TTC549 (cell line): ENCODE data around the gene CSTB.
"Not testable (repeated sequence)": the region's sequence is repeated elsewhere in the genome, so short reads cannot be mapped to it uniquely, and the experiment has no call there.

Experiments
- FAIRE-seq: peaks from 2 replicates; lab custom pipeline; 2012; peaks lifted over from hg19 to GRCh38; lab: Jason Lieb, UNC

CSTB gene, protein sequence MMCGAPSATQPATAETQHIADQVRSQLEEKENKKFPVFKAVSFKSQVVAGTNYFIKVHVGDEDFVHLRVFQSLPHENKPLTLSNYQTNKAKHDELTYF

DNA sequence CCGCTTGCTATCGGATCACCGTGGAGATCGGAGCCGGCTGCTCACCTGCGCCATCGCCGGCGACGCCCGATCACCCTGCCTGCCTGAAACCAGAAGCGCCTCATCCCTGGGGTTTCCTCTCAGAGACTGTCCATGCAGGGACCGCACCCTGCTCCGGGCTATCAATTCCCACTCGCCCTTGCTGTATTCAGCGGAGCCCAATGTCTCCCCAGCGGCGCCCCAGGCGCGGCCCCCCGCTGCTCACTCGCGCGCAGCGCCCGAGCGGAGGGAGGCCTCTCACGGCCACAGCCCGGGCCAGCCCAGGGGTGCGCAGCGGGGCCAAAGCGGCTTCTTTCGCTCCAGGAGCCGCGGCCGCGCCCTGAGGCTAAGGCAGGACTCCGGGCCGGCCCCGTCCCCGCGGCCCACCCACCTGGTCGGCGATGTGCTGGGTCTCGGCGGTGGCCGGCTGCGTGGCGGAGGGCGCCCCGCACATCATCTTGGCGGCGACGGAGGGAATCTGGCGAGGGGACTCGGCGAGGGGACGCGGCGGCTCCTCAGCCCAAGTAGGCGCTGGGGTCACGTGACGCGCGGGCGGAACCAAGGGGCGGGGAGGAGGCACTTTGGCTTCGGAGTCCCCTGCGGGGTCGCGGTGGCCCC lies at the start of gene CSTB:
TSS of gene CSTB (minus strand) at position 514 of the 636 bp plus-strand sequence. CDS start at position 475, 39 bp downstream.
- no peak for FAIRE-seq

DNA sequence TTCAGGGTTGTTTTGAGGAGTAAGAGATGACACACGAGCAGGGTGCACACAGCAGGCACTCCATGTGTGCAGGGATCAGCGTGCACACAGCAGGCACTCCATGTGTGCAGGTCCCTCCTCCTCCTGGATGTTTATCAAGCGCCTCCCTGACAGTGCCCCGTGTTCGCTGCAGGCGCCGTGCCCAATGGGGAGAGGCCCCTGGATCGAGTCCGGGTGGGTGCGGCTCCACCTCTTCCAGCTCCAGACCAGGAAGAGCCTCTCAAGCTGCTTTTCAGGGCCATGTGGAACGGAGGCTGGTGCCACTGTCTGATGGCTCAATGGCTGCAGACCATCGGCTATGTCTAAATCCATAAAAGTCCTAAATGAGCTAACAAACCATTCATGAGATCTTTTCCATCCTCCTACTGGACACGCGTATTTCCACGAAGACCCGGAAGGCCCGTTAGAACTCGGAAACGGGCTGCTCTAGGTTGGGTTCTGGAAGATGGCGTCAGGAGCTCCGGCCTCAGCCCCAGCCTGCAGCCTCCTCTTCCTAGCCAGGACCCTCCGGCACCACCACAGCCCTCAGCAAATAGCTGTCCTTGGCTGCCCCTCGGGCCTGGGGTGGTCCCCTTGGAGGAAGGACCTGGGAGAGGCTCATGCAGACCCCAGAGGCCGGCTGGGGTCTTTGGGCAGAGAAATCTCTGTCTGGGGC lies 49.3 kb upstream of the CSTB start:
- FAIRE-seq, result no peak

DNA sequence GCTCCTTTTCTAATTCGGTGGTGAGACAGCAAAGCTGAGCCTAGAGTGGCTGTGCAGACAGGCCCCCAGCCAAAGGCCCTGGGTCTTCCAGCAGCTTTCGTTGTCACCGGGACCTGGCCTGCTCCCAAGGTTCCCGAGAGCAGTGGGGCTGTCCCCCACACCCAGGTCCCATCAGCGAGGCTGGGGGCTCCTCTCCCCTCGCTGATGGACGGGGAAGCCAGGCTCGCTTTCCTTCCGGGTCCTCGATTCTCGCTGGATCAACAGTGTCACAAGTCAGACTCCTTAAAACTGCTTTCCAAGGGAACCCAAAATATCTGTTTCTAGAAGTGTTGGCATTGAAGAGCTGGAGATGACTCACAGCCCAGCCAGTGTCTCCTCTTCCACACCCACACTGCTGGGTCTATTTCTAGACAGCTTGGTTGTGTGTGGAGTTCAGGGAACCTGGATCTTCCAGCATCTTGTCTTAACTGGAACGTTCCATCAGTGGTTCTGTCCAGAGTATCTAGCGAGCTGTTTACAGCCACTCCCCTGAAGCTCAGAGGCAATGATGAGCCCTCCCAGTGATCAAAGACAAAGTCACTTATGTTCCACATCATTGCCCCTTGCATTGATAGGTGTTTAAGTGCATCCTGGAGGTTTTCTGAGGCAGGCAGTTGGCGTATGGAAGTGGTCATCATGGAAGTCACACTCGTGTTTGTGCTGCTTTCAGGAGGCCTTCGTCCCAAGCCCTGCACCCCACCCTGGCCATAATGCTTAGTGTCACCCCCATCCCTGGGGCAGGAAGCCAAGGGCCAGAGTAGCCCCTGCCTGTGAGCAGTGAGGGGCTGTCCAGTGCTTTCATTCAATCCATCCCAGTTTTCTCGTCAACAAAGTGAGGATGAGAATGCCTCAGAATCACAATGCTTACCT lies 48.5 kb upstream of the CSTB start:
- no peak for FAIRE-seq

DNA sequence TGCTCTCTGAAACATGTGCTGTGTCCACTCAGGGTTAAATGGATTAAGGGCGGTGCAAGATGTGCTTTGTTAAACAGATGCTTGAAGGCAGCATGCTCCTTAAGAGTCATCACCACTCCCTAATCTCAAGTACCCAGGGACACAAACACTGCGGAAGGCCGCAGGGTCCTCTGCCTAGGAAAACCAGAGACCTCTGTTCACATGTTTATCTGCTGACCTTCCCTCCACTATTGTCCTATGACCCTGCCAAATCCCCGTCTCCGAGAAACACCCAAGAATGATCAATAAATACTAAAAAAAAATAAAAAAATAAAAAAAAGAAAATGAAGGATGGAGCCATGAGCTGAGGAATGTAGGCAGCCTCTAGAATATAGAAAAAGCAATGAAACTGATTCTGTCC lies 46.6 kb upstream of the CSTB start:
- not testable (repeated sequence) for FAIRE-seq

DNA sequence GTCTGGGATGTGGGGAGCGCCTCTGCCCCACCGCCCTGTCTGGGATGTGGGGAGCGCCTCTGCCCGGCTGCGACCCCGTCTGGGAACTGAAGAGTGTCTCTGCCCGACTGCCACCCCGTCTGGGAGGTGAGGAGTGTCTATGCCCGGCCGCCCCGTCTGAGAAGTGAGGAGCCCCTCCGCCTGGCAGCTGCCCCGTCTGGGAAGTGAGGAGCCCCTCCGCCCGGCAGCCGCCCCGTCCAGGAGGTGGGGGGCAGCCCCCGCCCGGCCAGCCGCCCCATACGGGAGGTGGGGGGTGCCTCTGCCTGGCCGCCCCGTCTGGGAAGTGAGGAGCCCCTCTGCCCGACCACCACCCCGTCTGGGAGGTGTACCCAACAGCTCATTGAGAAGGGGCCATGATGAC lies 46.1 kb upstream of the CSTB start:
- not testable (repeated sequence) for FAIRE-seq

DNA sequence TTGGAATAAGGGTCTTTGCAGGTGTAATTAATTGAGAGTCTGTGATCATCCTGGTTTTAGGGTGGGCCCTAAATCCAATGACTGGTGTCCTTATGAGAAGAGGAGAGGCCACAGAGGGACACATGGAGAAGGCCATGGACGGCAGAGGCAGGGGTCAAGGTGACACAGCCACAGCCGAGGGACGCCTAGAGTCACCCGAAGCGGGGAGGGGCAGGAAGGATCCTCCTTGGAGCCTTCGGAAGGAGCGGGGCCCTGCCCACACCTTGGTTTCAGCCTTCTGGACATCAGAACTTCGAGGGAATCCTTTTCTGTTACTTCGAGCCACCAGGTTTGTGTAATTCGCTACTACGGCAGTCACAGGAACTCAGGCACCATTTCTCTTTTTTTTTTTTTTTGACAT lies 44.4 kb upstream of the CSTB start:
- no peak for FAIRE-seq

DNA sequence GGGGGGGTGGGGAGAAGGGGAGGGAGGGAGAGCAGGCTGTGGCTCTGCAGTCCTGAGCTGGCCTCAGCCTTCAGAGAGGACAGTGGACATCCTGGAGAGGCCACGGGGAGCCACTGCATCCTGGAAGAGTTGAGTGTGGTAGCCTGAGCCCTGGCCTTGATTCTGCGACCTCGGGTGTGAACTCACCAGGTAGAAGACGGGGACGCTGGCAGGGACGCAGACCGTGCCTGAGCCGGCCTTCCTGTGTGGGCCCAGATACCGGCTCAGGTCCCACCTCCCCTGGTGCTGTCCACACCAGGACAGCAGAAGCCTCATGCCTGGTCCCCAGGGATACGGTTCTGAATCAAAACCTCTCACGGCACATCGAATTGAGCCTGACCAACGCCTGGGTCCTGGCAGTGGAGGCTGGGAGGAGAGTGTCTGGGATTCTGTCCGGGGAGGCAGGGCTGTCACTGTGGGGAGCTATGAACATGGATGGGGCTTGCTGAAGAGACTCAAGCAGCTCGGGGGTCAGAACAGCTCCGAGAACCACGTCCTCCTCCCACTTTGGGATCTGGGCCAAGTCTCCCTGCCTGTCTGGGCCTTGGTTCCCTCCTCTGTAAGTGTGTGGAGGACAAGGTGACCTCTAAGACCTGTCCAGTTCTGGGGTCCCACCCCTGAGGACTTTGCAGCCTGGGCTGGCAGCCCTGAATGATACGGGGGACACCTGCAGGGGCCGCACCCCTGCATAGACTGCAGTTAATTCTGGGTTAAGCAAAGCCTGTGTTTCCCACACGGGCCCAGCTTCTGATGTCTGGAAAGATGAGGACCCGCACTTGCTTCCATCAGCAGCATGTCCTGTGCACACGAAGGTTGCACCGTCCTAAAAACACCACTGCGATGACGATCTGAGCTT lies 43.6 kb upstream of the CSTB start:
- no peak for FAIRE-seq

DNA sequence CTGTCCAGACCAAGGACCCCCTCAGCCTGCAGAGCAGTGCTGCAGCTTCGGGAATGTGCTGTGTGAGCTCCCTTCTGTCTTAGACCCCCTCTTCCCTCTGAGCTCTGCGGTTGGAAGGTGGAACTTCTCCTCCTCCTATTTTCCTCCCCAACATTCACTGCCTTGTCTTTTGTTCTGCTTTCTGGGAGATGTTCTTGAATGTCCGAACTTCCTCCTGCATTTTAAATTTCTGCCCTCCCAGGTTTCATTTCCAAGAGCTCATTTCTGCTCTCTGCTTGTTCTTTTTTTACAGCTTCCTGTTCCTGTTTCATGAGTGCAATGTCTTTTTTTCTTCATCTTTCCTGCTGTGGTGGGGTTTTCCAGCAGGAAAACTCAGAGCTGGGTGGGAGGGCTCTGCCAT lies 42.6 kb upstream of the CSTB start:
- no peak for FAIRE-seq

DNA sequence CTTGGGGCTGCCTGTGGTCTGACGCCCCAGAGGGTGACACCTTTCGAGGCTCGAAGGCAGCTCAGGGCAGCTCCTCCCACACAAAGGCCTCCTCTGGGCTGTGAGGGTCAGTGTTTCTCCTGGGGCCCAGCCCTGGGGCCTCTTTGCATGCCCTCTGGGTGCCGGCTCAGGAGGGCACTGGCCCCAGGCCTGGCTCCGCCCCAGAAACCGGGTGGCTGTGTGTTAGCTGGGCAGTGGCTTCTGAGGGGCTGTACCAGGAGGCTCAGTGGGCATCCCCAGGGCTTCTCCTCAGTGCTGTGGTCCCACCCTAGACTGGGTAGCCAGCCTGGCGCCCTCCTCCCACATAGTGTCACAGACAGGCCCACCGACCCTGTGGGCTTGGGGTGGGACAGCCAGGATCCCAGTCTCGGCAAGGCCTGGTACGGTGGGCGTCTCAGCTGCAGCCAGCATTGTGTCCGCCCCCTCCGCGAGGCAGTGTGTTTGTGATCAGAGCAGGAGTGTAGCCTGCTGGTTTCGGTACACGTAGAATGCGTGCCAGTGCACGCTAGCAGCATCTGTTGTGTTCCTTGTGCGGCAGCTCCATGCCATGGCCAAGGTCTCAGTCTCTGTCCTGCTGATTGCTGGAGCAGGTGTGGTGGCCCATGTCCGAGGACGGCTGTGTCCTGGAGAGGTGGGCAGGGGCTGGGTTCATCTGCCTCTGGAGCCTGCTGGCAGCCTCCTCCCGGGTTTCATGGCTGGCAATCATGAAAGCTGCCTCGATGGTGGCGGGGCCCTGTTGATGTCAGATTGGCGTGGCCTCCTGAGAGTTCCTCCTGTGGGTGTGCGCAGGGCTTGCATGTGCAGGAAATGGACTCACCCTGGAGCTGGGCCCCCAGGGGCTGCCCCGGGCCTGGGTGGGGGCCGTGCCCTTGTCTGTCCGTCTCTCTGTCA lies 41.3 kb upstream of the CSTB start:
- FAIRE-seq, result no peak

DNA sequence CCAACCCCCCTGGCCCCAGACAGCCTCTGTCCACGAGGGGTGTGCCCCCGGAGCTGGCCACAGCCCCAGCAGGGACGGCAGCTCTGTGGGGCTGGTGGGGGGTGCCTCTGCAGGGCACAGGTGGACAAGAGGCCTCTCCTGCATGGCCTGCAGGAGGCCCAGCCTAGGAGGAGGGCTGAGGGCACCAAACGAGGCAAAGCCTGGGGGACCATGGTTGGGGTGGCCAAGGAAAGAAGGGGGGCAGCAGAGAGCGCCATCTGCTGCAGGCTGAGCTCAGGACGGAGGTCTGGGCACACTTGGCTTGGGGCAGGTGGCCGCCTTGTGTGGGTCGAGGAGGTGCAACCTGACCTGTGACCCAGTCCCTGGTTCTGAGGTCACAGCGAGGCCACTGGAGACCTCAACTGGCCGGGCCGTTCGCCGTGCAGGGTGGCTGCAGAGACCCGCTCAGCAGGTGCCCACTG lies 40.5 kb upstream of the CSTB start:
- no peak for FAIRE-seq

DNA sequence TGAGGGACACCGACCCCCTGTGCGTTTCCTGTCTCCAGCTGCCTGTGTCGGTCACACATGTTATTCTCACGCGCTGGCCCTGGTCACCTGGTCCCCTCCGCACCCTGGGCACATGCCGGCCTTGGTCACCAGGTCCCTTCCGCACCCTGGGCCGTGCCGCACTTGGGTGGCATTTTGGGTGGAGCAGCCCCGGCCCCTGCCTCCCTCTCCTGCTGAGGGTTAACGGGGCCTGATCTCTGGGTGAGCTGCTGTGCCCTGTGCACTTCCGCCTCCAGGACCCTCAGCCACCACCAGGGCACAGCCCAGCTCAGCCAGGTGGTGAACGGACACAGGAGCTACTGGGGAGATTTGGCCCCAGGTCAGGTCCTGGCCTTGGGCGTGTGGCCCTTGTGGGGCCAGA lies 39.9 kb upstream of the CSTB start:
- no peak for FAIRE-seq

DNA sequence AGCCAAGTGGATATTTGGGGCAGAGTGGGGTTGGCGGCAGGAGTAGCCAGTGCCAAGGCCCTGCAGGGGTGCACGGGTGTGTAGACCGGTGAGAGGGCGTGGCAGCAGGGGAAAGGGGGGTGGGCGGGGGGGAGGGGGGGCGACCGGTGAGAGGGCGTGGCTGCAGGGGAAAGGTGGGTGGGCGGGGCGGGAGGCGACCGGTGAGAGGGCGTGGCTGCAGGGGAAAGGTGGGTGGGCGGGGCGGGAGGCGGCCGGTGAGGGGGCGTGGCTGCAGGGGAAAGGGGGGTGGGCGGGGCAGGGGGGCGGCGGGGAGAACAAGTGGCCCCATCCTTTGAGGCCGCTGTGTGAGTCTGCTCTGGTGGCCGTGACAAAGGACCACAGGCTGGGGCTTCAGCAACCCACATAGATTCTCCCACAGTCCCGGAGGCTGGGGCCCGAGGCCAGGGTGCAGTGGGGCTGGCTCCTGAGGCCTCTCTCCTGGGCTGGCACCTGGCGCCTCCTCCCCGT lies 39.1 kb upstream of the CSTB start:
- no peak for FAIRE-seq

DNA sequence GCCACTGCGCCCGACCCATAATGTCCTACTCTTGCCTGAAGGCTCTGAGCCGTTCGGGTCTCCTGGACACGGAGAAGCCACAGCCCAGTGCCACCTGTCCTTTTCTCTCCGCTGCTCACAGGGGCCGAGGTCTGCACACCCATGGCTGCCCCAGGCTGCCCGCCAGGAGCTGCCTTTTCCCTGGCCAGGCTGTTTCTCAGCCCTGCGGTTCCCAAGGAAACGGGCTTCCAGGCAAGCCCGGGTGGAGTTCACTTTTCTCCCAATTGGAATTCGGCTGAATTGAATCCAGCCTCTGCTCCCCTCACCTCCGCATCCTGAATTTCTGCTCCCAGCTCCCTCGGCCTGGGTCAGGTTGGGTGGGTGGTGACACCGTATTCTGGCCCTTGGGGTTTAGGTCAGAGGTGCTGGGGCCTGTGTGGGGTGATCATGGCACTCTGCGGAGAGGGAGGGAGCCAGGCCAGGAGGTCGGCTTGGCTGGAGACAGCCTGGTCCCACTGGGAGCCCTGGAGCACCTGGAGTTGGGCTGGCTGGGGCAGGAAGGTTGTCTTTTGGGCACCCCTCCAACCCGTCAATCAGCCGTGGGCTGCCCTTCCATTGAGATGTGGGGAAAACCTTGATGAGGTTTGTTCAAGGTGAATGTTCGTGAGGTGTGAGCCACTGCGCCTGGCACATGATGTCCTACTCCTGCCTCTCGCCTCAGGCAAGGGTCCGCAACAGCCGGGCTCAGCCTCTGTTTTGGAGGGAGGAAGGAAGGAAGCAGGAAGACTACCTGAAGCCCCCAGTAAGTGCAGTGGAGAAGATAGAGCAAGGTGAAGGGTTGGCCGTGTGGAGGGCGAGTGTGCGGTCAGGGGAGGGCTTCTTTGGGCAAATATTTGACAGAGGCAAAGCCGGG lies 38.4 kb upstream of the CSTB start:
- no peak for FAIRE-seq

DNA sequence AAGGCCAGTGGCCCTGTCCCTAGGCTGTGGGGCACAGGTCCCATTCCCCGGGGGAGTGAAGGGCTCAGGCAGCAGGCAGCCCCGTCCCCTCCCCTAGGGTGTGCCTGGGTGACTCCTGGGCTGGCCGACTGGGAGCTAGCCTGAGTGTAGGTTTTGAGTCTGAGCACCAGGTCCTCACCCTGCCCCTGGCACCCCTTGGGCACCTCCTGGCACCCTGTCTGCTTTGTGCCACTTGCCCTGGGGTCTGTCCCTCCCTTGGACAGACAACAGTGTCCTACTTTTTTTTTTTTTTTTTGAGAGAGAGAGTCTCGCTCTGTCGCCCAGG lies 37.5 kb upstream of the CSTB start:
- no peak for FAIRE-seq

DNA sequence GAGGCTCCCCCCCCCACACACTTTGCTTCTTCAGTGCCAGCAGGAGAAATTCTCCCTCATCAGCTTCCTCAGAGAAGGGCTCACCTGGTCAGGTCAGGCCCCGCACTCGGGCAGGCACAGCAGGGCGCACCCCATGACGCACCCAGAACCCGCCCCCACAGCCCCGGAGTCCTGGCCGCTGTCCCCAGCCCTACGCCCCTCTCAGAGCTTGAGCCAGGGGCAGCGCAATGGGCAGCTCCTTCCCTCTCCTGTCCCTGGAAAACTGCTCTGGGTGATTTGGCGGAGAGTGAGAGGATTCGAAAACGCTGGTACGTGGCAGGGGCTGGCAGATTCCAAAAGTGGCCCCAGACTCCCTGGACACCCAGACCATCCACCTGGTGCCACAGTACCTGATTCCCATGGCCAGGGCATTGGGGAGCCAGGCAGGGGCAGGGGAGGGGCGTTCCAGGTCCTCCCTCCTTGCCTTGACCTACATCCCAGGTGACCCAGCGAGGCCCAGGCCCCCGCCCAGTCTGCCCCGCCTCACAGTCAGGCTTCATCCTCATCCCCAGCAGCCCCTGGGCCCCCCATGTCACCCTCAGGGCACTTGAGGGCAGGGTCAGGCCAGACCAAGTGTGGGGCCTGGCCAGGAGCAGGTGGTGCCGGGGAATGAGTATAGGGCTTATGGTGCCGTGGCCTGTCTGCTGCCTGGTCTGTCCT lies 37.0 kb upstream of the CSTB start:
- no peak for FAIRE-seq

DNA sequence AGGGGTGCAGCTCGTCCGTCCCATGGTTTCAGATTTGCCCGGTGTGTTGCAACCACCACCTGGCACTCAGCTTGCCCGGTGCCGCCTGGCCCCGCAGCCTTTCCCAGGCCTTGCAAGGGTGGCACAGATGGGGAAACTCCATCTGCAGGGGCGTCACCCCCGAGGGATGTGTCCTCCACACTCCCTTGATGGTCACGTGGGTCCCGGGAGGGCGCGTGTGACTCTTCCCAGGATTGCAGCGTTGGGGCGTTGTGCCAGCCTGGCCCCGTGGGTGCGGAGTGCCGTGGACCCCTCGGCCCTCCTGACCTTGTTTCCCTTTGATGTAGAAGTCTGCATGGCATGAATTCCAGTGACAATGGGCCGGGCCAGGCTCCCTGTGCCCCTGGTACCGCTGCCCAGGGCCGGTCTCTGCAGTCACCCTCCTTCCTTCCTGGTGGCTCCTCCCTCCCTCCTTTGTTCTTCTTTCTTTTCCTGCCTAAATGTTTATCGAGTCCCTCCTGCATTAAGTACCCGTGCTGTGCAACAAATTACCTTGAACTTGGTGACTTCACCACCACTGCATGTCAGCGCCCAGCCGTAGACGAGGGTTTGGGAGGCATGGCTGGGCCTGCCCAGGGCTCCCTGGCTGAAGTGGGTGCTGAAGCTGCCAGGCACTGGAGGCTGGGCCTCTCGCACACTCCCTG lies 36.2 kb upstream of the CSTB start:
- FAIRE-seq, result no peak

DNA sequence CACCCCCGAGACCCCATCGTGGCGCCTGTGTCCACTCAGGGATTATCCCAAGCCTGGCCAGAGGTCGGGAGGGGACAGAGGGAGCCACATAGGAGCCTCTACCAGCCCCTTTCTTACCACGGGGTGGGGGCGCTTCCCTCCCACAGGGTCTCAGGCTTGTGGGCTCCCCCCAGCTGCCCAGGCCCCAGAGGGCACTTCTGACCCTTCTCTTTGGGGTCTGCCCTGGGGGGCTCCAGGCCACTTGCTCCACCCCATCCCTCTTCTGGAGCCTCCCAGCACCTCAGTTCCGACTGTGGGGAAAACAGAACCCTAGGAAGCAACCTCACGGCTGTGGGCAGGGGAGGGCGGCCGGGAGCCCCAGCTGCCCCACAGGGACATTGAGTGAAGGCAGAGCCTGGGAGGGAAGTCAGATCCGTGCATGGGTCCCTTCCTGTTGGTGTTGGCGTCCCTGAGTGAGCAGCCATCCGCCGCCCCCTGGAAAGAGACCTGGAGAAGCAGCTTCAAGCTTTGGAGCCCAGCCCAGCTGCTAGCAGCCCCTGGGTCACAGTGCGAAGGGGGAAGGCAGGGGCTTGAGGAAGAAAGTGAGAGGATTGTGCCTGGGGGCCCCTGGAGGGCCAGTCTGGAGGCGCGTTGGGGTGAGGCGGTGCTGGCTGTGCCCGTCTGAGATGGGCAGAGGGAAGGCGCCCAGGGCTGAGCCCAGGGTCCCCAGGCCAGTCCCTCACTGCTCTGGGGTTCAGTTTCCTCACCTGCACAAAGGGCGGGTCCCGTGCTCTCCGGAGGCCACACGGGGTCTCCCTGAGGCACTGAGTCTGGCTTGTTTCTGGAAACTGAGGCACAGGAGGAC lies 35.4 kb upstream of the CSTB start:
- no peak for FAIRE-seq
